RWPE2 (cell line): ENCODE measurements around the gene TRMT61A.
A peak's percentile ranks its signal among the peaks of the same experiment; 100 is the strongest.

Source experiments
- ATAC-seq: fragments of 200-7000 bp; cut with Tn5 transposase; 3 replicates; pipeline ENCODE4 v1.9.1; 2021; ENCODE audit warnings: low read depth
- DNase-seq: peaks from one replicate; pipeline ENCODE4 v3.0.0-alpha.2; 2020; ENCODE audit warnings: low spot score
- H3K27ac ChIP-seq: fragments of 450-650 bp; 2 replicates; pipeline ENCODE4 v1.5.1; 2017; ENCODE audit warnings: mild to moderate bottlenecking; ENCODE audit not compliant: poor library complexity, severe bottlenecking
- H3K27me3 ChIP-seq: fragments of 250-450 bp; sonication (Bioruptor Pico); 2 replicates; pipeline ENCODE4 v1.5.1; 2021; ENCODE audit warnings: mild to moderate bottlenecking, moderate library complexity; ENCODE audit not compliant: insufficient read depth, poor library complexity, severe bottlenecking
- H3K36me3 ChIP-seq: fragments of 250-450 bp; sonication (Bioruptor Pico); 2 replicates; pipeline ENCODE4 v1.5.1; 2020; ENCODE audit warnings: low read depth, mild to moderate bottlenecking, moderate library complexity
- H3K4me1 ChIP-seq: fragments of 250-450 bp; sonication (Bioruptor Pico); 2 replicates; pipeline ENCODE4 v1.5.1; 2021; ENCODE audit warnings: mild to moderate bottlenecking, moderate library complexity; ENCODE audit not compliant: insufficient read depth, poor library complexity, severe bottlenecking
- H3K4me3 ChIP-seq: fragments of 250-450 bp; sonication (Bioruptor Pico); 2 replicates; pipeline ENCODE4 v1.5.1; 2021; ENCODE audit warnings: mild to moderate bottlenecking, moderate library complexity; ENCODE audit not compliant: severe bottlenecking
- H3K9me3 ChIP-seq: fragments of 250-450 bp; sonication (Bioruptor Pico); 2 replicates; pipeline ENCODE4 v1.5.1; 2021; ENCODE audit warnings: mild to moderate bottlenecking, moderate library complexity; ENCODE audit not compliant: severe bottlenecking
- TF ChIP-seq, protein P1 (sequence below): fragments of 450-650 bp; IDR thresholded peaks from one replicate; pipeline ENCODE4 v1.5.1; 2017; ENCODE audit warnings: mild to moderate bottlenecking, moderate library complexity; ENCODE audit not compliant: poor library complexity, severe bottlenecking

TRMT61A gene

DNA sequence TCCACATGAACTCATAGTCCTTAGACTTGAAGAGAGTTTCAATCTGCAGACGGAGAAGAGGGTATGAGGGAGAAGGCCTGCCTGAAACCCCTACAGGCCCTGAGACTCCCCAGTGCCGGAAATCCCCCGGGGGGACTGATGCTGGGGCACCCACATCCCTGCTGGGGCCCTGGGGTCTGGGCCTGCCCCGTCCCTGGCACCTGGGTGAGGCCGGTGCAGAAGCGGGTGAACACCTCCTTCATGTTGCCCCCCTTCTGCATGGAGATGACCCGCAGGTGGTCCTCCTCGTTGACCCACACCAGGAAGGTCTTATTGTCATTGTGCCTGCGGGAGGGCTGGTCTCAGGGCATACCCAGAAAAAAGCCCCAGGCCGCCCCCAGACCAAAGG is 8.7 kb upstream of the TRMT61A start:
- DNase-seq (peak; percentile 71), ATAC-seq (no peak)
- peaks cover 14% of the 10 kb centered on the region for H3K4me1 ChIP-seq
- H3K27me3 ChIP-seq: peaks cover 16% of the 10 kb centered on the region
- H3K9me3 ChIP-seq: no peaks in the 10 kb centered on the region
- H3K27ac ChIP-seq: peak overlapping the region; percentile 54
- no peak overlapping the region for H3K4me3 ChIP-seq
- TF ChIP-seq, protein P1, sequence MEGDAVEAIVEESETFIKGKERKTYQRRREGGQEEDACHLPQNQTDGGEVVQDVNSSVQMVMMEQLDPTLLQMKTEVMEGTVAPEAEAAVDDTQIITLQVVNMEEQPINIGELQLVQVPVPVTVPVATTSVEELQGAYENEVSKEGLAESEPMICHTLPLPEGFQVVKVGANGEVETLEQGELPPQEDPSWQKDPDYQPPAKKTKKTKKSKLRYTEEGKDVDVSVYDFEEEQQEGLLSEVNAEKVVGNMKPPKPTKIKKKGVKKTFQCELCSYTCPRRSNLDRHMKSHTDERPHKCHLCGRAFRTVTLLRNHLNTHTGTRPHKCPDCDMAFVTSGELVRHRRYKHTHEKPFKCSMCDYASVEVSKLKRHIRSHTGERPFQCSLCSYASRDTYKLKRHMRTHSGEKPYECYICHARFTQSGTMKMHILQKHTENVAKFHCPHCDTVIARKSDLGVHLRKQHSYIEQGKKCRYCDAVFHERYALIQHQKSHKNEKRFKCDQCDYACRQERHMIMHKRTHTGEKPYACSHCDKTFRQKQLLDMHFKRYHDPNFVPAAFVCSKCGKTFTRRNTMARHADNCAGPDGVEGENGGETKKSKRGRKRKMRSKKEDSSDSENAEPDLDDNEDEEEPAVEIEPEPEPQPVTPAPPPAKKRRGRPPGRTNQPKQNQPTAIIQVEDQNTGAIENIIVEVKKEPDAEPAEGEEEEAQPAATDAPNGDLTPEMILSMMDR: no peak
- peaks cover 5% of the 10 kb centered on the region; the same call in 1 of the 2 replicates for H3K36me3 ChIP-seq

DNA sequence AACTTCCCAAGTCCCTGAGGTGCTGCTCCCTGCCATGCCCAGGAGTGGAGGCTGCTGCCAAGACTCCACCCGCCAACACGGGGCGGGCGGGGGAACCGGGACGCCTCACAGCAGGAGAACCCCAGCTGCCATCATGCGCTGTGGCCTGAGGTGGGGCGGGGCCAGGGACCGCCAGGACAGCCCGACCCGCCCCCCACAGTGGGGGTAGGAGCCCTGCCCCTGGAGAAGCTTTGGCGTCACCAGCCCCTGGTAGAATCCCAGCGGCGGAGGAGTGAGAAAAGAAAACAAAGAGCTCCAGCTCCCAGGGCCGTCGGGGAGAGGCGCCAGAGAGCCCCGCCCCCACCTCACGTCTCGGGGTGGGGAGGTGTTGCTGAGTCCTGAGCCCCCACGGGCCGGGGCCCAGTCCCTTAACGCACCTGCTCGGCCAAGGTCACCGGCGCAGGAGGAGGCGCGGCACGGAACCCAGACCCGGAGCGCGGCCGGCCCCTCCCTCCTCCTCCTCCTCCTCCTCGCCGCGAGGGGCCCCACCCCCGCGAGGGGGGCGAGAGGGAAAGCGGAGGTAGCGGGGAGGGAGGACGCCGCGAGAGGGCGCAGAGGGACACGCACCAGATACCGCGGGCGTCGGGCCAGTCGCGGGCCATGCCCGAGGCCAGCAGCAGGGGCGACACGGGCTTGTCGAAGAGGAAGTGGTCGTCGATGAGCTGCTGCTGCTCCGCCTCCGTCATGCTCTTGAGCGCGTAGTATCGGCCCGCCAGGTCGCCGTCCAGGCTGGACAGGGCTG is 8.1 kb upstream of the TRMT61A start:
- Histone ChIP-seq H3K27me3 (peaks cover 16% of the 10 kb centered on the region), H3K36me3 (peaks cover 5% of the 10 kb centered on the region; the same call in 1 of the 2 replicates), H3K9me3 (no peaks in the 10 kb centered on the region), H3K4me3 (peak overlapping the region; percentile 60), H3K4me1 (peaks cover 14% of the 10 kb centered on the region), H3K27ac (peak overlapping the region; percentile 54)
- TF ChIP-seq, protein P1: peak; percentile 79
- ATAC-seq (peak; percentile 2; the same call in 1 of the 3 replicates), DNase-seq (peak; percentile 80)

DNA sequence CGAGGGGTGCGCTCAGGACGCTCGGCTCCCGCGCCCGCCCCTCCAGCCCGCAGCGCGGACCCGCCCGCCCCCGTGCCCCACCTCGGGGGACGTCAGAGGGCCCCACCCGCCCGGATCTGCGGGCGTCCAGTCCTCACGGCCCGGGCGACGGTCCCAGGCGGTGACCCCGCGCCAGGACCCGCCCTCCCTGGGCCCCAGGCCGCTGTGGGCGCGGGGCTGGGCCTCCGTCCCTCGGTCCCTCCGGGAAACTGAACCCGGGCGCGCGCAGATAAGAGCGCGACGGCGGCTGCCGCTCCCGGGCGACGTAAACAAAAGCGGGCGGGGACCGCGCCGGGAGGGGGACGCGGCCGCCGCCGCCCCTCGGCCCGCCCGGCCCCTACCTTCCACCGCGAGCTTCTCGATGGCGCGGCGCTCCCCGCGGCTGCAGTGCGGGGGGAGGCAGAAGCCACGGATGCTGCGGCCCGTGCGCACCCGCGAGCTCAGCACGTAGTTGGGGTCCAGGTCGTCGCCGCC is 7.5 kb upstream of the TRMT61A start:
- ATAC-seq (no peak), DNase-seq (no peak)
- H3K27me3 ChIP-seq: peaks cover 16% of the 10 kb centered on the region
- peak overlapping the region; percentile 54 for H3K27ac ChIP-seq
- peak overlapping the region; percentile 60 for H3K4me3 ChIP-seq
- H3K9me3 ChIP-seq: no peaks in the 10 kb centered on the region
- TF ChIP-seq, protein P1: peak; percentile 40
- H3K4me1 ChIP-seq: peaks cover 14% of the 10 kb centered on the region
- peaks cover 5% of the 10 kb centered on the region; the same call in 1 of the 2 replicates for H3K36me3 ChIP-seq

DNA sequence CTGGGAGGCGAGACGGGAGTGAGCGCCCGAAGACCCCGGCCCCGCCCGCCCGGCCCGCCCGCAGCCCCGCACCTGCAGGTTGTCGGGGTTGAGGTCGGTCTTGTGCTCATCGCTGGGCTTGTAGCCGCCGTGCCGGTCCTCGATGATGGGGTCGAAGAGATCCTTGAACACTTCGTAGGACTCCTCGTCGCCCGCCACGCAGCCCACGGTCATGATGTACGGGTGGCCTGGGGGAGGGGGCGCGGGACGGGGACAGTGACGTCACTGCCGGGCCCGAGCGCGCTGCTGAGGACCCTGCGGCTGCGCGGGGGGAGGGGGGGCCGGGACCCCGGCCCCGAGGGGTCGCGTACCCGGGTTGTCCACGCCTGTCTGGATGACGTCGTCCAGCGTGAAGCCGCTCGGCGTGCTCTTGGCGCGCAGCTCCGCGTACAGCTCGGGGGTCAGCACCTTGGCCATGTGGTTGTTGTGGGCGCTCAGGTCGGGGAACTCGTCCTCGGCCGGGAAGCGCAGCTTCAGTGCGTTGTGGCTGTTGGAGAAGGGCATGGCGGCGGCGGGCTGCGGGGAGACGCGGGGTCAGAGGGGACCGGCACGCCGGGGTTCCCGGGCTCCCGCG is 6.9 kb upstream of the TRMT61A start:
- ATAC-seq (no peak), DNase-seq (peak; percentile 68)
- H3K9me3 ChIP-seq: no peaks in the 10 kb centered on the region
- peak overlapping the region; percentile 60 for H3K4me3 ChIP-seq
- peak overlapping the region; percentile 54 for H3K27ac ChIP-seq
- H3K36me3 ChIP-seq: peaks cover 5% of the 10 kb centered on the region; the same call in 1 of the 2 replicates
- TF ChIP-seq, protein P1: no peak
- peaks cover 16% of the 10 kb centered on the region for H3K27me3 ChIP-seq
- H3K4me1 ChIP-seq: peaks cover 14% of the 10 kb centered on the region
